HPDE6-E6E7 (cell line): ENCODE measurements around the gene ALDH1B1.
"Not testable (repeated sequence)": the region's sequence is repeated elsewhere in the genome, so short reads cannot be mapped to it uniquely, and the experiment has no call there.

Experiments
- DNase-seq: peaks from one replicate; pipeline ENCODE4 v3.0.0; 2011; ENCODE audit warnings: missing footprints; ENCODE audit errors: extremely low spot score

The ALDH1B1 gene

GRCh38 chr9:38387066-38387465 lies 5.4 kb upstream of the ALDH1B1 start:
- DNase-seq, result no peak

- DNase-seq, result no peak
These were observed 4.8 kb upstream of the ALDH1B1 start for GRCh38 chr9:38387751-38388150.

DNA sequence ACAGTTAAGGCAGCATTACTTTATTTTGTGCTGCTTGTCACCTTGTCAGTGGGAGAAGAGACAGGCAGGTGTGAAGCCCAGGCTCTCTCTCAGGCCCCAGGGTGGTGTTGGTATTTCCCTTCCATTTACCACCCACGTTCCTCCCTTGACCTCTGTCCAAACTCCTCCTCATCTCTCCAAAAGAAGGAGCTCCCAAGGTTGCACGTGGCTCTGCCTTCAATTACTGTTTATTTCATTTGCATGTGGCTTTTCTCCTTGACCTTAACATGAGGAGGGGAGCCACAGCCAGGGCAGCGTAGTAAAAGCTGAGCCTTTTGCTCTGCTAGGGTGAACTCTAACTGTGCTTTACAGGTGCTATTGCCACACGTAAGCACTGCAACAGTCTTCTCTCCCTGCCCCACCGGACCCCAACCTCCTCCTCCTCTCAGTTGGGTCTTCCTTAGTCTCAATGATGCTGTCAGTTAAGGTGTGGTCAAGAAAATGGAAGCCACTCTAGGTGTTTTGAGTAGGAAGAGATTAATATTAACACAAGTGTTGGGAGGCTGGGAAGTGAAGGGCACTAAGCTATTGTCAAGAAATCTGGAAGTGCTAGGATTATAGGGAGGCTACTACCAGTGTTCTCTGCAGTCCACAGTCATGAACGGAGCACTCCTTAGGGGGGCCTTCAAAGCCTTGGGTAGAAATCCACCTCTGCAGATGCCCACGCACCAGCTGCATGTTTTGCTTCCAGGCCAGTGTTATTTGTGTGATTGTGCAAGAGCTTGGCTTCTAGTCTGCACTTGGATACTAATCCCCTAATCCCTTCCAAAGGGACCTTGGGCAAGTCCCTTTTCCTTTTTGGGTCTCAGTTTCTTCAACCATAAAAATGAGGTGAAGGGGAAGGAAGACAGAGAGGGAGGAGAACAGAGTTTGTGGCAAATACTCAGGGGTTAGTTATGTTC lies 3.9 kb upstream of the ALDH1B1 start:
- DNase-seq, result no peak

DNA sequence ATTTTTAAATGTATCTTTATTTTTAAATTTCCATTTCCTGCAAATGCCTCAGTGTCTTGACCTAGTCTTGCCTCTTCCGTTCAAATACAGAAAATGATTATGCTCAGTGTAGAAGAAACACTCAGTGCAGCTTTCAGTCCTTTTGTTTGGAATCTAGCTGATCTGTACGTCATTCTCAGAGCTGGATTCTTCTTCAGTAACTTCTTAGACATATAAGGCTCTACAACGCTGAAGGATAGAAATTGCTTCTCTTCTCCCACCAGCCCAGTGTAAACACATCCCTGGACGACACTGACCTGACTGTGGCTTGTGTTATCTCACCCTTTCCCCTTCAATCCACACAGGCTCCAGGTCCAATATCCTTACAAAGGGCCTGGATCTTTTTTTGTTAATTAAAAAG lies 3.2 kb upstream of the ALDH1B1 start:
- no peak for DNase-seq

- DNase-seq, result no peak
These were observed 2.1 kb upstream of the ALDH1B1 start for GRCh38 chr9:38390442-38390841.

DNA sequence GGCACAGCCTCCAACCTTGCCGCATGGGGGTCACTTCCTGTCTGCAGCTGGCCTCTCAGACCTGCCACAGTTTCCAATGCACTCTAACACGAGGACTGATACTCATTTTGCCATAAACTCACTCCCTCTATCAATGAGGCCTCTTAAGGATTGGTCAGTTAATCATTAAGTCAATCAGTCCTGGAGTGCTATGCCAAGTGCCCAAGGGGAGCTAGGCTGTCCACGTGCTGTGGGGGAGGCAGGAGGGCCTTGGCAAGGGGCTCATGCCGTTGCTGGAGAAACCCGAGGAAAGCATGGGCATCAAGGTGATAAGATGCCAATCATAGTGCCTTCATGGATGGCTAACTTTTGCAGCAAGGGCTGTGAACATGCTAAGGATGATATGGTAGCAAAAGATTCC lies 1.7 kb upstream of the ALDH1B1 start:
- DNase-seq, result no peak

DNA sequence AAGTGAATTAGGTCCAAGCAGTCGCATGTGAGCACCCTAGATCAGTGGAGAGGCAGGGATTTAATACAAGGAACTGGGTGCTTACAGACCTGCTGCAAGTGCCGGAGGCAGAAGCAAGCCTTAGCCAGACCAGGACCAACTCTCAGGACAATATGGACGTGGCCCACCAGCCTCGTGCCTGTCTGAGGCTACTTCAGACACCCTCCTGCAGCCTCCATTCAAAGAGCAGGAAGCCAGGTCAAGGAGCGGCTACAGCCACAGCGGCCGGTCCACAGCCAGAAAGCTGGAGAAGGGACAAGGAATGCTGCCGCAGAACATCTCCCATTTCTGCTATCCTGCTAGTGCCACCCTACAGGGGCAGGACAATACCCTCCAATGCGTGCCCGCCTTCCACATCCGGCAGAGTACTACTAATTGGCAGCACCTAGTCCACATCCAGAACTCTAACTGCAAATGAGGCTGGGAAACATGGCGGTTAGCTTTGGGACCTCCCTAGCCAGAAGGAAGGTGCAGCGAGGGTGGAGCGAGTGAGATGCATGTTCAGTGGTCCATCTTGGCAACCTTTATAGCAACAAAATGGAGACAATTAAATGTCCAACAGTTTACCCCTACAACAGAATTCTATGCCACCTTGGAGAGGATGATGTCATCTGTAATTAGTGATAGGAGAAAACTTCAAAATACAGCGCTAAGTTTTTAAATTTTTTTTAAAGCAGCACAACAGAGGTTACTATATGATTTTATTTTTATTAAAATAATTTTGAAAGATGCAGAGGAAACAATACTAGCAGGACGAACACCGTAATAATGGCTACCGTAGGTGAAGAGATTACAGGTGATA lies 1.0 kb upstream of the ALDH1B1 start:
- DNase-seq, result no peak

GRCh38 chr9:38393128-38393796 lies 760 bp downstream of the ALDH1B1 start:
- no peak for DNase-seq

DNA sequence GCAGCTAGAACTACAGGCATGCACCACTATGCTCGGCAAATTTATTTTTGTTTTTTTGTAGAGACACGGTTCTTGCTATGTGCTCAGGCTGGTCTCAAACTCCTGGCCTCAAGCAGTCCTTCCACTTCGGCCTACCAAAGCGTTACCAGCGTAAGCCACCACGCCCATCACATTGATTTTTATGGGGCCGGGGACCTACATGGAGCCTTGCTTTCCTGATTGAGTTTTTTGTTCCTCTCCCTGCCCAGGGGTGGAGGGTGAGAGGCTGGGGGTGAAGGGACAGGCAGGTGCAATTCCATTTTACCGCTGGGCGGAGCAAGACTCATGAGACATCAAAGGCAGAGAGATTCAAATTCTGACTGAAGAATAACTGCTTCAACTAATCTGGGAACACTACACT lies 1.9 kb downstream of the ALDH1B1 start:
- no peak for DNase-seq

DNA sequence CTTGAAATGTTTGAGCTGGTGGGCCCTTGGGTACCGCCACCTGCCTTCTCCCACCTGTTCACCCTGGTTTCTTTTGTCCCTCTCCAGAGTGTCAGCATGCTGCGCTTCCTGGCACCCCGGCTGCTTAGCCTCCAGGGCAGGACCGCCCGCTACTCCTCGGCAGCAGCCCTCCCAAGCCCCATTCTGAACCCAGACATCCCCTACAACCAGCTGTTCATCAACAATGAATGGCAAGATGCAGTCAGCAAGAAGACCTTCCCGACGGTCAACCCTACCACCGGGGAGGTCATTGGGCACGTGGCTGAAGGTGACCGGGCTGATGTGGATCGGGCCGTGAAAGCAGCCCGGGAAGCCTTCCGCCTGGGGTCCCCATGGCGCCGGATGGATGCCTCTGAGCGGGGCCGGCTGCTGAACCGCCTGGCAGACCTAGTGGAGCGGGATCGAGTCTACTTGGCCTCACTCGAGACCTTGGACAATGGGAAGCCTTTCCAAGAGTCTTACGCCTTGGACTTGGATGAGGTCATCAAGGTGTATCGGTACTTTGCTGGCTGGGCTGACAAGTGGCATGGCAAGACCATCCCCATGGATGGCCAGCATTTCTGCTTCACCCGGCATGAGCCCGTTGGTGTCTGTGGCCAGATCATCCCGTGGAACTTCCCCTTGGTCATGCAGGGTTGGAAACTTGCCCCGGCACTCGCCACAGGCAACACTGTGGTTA lies 3.3 kb downstream of the ALDH1B1 start:
- no peak for DNase-seq

- DNase-seq, result no peak
These were observed 3.8 kb downstream of the ALDH1B1 start for GRCh38 chr9:38396371-38396671.

DNA sequence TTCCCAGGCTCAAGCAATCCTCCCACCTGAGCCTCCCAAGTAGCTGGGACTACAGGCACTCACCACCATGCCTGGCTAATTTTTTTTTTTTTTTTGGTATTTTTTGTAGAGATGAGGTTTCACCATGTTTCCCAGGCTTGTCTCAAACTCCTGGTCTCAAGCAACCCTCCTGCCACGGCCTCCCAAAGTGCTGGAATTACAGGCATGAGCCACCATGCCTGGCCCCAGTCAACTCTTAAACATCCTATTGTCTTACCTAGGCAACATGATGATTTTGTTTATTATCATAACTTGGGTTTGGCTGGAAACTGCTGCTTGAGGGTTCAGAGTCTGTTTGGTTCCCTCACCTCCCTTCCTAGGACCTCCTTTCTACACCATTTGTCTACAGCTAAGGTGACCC lies 6.7 kb downstream of the ALDH1B1 start:
- DNase-seq, result not testable (repeated sequence)

- DNase-seq, result no peak
These were observed 9.5 kb downstream of the ALDH1B1 start for GRCh38 chr9:38401994-38402393.

DNA sequence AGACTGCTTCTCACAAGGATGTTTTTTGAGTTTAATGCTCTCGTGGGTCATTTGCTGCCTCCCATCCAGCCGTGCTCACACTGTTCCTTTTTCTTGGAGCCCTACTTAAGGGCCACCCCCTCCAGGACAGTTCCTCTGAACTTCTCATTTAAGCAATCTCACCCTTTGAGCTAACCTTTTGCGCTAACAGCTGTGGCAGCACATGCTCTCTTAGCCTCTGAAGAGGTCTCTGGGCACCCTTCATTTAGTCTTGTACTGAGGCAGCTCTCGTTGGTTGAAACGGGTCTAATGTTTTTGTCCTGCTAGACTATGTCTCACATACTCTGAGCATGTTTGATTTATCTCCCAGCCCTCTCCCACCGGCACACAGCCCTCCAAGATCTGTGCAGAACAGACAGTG lies 11.8 kb downstream of the ALDH1B1 start:
- no peak for DNase-seq

DNA sequence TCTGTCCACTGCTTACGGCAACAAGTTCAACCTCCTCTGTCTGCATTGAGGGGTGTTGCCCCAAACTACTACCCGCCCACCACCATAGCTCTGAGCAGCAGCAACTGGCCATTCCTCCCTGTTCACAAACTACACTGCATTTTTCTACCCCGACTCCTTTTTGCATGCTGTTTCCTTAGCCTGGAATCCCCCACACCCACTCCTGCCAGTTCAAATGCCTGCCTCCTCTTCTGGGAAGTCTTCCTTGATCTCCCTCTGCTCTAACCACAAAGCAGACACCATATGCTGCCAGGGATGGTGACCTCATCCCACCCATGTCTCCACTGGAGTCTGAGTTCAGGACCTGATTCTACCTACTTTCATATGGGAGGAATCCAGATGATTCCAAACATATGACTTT lies 13.3 kb downstream of the ALDH1B1 start:
- DNase-seq, result no peak

DNA sequence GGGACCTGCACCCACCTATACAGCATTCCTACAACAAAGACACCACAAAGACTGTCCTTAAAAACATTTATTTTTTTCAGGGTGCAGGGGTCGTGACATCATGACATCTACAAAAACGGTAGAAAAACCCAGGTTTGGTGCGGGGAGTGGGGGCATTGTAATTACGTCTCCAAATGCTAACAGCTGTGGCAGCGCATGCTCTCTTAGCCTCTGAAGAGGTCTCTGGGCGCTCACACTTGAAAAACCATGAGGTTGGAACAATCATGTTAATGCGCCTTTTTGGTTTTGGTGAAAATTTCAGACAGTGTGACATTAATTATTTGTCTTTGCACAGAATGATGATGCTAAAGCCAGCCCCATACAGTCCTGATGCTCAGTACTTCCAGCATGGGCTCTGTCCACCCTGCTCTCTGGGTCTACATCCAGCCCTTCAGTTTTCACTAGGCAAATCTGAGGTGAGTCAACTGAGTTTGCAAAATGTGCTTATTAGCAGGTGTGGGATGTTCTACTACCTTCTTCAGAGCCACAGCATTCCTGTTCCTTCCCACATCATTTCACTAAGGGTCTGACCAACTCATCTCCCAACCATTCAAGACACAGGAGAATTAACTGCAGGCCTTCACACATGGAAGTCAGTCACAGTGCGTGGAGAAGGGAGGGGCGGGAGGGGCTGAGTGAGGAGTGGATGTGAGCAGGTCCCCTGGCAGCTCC lies 14.1 kb downstream of the ALDH1B1 start:
- DNase-seq, result no peak

DNA sequence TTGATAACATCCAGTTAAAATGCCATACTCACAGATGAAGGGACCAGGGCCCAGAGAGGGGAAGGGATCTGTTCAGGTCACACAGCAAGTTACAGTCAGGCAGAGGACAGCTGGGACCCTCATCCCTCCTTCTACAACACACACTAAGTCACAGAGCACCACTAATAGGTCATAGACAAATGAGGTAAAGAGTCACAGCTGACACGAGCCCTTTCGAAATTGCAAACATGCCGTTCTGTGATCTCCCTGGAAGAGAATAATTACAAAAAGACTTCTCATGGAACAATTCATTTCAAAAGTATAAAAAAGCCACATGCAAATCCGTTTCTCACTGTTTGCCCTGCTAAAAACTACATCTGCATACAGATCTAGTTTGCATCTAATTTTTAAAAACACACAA lies 16.2 kb downstream of the ALDH1B1 start:
- no peak for DNase-seq

- no peak for DNase-seq
These were observed 20.2 kb downstream of the ALDH1B1 start for GRCh38 chr9:38412751-38413150.

DNA sequence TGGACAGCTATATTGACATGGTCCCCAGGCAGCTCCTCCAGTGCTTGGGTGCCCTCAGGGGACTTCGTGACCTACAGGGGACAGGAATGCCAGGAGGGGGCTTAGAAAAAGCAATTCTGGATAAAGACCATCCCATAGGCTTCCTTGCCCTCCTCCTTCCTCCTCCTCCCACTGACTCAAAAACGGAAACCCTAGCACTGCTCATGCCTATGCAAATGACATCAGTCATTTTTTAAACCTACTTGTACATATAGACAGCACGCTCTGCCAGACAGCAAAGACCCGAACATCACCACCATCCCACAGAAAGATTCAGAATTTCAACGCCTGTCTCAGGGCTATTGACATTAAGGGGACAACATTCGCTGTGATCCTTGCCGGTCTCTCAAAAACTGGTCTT lies 20.8 kb downstream of the ALDH1B1 start:
- no peak for DNase-seq

DNA sequence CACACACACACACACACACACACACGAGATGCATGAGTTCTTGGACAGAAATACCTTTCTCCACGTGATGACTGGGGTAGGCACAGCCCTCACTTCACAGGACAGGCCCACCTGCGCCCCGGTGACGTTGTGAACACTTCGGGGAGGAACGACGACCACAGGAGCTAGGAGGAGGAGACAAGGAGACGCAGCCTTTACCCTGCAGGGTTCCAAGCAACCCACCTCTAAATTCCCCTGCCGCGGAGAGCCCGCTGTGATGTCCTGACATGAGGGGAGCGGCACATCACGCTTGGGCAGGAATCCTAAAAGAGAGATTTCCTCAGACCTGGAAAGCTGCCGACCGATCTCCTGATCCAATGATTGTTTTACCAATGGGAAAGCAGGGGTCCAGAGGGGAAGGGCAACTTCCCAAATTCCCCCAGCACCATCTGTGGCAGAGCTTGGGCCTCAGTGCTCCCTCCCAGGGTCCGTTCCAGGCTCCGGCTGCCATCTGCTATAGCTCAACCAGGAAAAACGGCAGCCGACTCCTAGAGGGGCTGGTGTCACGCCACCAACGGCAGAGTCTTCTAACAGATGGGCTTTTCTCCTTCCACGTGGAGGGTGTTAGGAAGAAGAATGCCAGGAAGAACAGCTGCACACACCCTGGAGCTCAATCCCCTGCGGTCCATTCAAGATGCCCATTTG lies 21.7 kb downstream of the ALDH1B1 start:
- DNase-seq, result no peak

DNA sequence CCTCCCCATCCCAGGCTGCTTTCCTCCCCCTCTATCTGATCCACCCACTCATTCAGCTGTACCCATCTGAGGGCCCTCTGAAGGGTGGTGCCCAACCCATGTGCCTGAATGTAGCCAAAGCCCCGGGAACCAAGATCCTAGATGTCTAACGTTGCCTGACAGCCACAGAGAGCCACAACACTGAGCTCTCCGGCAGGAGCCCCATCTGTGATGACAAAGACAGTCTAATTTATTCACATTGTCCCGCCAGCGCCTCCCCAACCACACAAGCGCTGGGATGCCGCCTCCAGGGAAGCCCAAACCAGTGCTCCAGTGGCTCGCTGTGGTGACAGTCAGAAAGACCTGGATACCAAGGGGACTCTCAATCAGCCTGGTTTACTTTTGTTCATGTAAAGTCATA lies 23.4 kb downstream of the ALDH1B1 start:
- no peak for DNase-seq
